GM18858 (cell line): ENCODE results near the gene KRTAP5-7.
"Not testable (repeated sequence)": the region's sequence is repeated elsewhere in the genome, so short reads cannot be mapped to it uniquely, and the experiment has no call there.

ENCODE experiments used
- ATAC-seq: cut with Tn5 transposase; IDR thresholded peaks from one replicate; pipeline ENCODE4 v1.9.1; 2021; ENCODE audit not compliant: unreplicated experiment

Gene KRTAP5-7

DNA sequence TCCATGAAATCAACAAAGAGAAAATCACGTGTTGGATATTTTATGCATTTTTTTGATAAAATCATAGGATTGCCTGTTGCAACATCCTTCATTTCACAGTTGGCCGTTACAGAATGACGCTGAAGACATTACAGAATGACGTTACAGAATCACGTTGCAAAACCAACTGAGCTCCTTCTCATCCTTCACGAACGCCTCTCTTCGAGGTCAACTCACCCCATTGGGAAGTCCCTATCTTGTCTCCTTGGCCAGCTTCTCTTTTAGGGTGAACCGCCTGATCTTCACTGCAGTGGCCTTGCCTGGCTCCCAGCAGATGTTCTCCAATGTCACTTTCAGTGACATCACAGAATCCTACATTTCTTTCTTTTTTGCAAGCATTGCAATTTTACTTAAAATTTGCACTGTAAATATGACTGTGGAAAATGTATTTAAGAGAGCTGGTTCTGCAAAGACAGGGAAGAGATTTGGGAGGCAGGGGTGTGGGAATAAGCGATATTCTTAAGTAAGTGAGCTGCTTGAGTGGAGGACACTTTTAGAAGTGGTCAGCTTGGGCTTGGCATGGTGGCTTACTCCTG lies 5.1 kb downstream of the KRTAP5-7 start:
- no peak for ATAC-seq

- ATAC-seq = not testable (repeated sequence)
Measured at GRCh38 chr11:71534711-71535608, 7.9 kb downstream of the KRTAP5-7 start.

GRCh38 chr11:71535825-71536224 lies 8.8 kb downstream of the KRTAP5-7 start:
- ATAC-seq = no peak

GRCh38 chr11:71537537-71537936 lies 10.5 kb downstream of the KRTAP5-7 start:
- ATAC-seq = no peak

DNA sequence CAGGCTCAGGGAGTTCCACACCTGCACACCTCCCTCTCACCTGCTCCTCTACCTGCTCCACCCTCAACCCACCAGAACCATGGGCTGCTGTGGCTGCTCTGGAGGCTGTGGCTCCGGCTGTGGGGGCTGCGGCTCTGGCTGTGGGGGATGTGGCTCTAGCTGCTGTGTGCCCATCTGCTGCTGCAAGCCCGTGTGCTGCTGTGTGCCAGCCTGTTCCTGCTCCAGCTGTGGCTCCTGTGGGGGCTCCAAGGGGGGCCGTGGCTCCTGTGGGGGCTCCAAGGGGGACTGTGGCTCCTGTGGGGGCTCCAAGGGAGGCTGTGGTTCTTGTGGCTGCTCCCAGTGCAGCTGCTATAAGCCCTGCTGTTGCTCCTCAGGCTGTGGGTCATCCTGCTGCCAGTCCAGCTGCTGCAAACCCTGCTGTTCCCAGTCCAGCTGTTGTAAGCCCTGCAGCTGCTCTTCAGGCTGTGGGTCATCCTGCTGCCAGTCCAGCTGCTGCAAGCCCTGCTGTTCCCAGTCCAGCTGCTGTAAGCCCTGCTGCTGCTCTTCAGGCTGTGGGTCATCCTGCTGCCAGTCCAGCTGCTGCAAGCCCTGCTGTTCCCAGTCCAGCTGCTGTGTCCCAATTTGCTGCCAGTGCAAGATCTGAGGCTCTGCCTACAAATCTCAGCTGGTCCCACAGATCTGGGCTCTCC lies 11.1 kb downstream of the KRTAP5-7 start, which contains the start of gene KRTAP5-8:
KRTAP5-8 (plus strand) TSS at position 49 of the 689 bp plus-strand sequence; CDS start at position 80, 31 bp downstream.
- ATAC-seq = not testable (repeated sequence)

GRCh38 chr11:71538666-71538990 lies 11.6 kb downstream of the KRTAP5-7 start:
- ATAC-seq = no peak

DNA sequence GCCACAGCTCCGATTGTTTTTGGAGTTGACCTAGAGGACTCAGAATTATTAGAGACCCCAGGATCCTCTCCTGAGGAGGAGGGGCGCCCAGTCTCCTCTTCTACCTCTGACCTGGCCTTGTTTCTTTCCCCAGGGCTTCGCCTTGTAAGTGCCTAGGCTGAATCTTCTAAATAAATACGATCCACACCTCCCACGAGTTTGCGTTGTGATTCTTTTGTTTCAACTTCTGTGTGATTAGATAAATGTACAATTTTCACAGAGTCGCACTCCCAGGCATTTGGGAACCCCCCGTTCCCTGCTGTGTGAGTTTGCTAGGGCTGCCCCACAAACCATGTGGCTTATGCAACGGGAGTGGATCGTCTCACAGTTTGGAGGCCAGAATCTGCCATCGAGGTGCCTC lies 11.9 kb downstream of the KRTAP5-7 start:
- ATAC-seq = no peak

- not testable (repeated sequence) for ATAC-seq
Measured at GRCh38 chr11:71539971-71540370, 12.9 kb downstream of the KRTAP5-7 start.

GRCh38 chr11:71540521-71541304 lies 13.6 kb downstream of the KRTAP5-7 start:
- not testable (repeated sequence) for ATAC-seq

- ATAC-seq = no peak
Measured at GRCh38 chr11:71542382-71542781, 15.3 kb downstream of the KRTAP5-7 start.

GRCh38 chr11:71542879-71543777 lies 16.1 kb downstream of the KRTAP5-7 start:
- ATAC-seq = no peak

GRCh38 chr11:71543866-71544265 lies 16.8 kb downstream of the KRTAP5-7 start:
- ATAC-seq = no peak

GRCh38 chr11:71544525-71545214 lies 17.6 kb downstream of the KRTAP5-7 start:
- no peak for ATAC-seq

GRCh38 chr11:71545405-71545966 lies 18.4 kb downstream of the KRTAP5-7 start:
- ATAC-seq = no peak

- ATAC-seq = no peak
Measured at GRCh38 chr11:71548120-71548519, 21.1 kb downstream of the KRTAP5-7 start, which contains the start of gene KRTAP5-9. TSS of gene KRTAP5-9 (plus strand) at chr11:71548420. CDS start at chr11:71548658, 238 bp downstream.

DNA sequence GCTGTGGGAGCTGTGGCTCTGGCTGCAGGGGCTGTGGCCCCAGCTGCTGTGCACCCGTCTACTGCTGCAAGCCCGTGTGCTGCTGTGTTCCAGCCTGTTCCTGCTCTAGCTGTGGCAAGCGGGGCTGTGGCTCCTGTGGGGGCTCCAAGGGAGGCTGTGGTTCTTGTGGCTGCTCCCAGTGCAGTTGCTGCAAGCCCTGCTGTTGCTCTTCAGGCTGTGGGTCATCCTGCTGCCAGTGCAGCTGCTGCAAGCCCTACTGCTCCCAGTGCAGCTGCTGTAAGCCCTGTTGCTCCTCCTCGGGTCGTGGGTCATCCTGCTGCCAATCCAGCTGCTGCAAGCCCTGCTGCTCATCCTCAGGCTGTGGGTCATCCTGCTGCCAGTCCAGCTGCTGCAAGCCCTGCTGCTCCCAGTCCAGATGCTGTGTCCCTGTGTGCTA lies 21.7 kb downstream of the KRTAP5-7 start:
- ATAC-seq = no peak

- no peak for ATAC-seq
Measured at GRCh38 chr11:71551711-71552110, 24.6 kb downstream of the KRTAP5-7 start.

- ATAC-seq = no peak
Measured at GRCh38 chr11:71554996-71555395, 27.9 kb downstream of the KRTAP5-7 start.

DNA sequence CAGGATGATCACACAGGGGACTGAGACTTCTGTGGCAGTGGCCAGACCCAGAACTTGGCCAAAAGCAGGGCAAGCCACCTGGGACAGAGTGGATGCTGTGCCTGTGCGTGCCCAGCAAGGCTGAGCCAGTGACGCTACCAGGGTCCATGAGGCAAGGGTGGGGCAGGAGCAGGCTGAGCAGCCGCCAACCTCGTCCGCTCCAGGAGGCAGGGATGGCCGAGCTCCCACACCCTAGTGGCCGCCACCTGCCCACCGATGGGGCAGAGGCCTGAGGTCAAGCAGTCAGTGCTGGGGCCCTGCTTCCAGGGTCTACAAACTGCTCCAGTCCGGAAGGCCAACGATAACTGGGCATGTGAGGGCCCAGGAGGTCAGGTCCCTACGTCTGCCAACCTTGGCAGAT lies 28.4 kb downstream of the KRTAP5-7 start:
- ATAC-seq = no peak
